PFSK-1 (cell line): ENCODE data around the gene LOXL4.

Source experiments
- FOXP2 ChIP-seq: optimal IDR thresholded peaks from 2 replicates; pipeline ENCODE3; 2011; ENCODE audit warnings: borderline replicate concordance, control low read depth, inconsistent platforms; ENCODE audit not compliant: insufficient read depth; ENCODE audit errors: extremely low read length, extremely low read depth
- POLR2AphosphoS5 ChIP-seq: IDR thresholded peaks from 2 replicates; pipeline ENCODE4 v1.6.1; 2012; ENCODE audit warnings: low read depth, mild to moderate bottlenecking, control low read depth, low read length, moderate library complexity
- REST ChIP-seq, 2 experiments: IDR thresholded peaks; 2 replicates each; pipeline versions ENCODE4 v1.6.1 to v1.8.0; 2011 to 2012; ENCODE audit warnings: low read depth in 2 of 2, low read length in 2 of 2, control low read depth in 1 of 2, inconsistent platforms in 1 of 2, mild to moderate bottlenecking in 1 of 2, moderate library complexity in 1 of 2; ENCODE audit not compliant: insufficient read depth in 1 of 2
- SIN3A ChIP-seq: IDR thresholded peaks from 2 replicates; pipeline ENCODE4 v1.6.1; 2012; ENCODE audit warnings: mild to moderate bottlenecking, low read length, moderate library complexity, borderline replicate concordance; ENCODE audit not compliant: insufficient read depth
- TAF1 ChIP-seq: IDR thresholded peaks from 2 replicates; pipeline ENCODE4 v1.6.1; 2012; ENCODE audit warnings: low read length, control low read depth, borderline replicate concordance; ENCODE audit not compliant: insufficient read depth

The LOXL4 gene

GRCh38 chr10:98254234-98254974, 13.6 kb downstream of the LOXL4 start:
- no peak for TF ChIP-seq POLR2AphosphoS5
- no peak for TF ChIP-seq FOXP2
- no peak for TF ChIP-seq REST (IDR thresholded peaks at IDR 0.05; ENCODE audit: insufficient read depth in 1 of 2, low read depth in 2 of 2, low read length in 2 of 2)
- TF ChIP-seq TAF1 = no peak
- TF ChIP-seq SIN3A = no peak

GRCh38 chr10:98253499-98253898, 14.5 kb downstream of the LOXL4 start:
- TF ChIP-seq POLR2AphosphoS5 = no peak
- no peak for TF ChIP-seq TAF1
- TF ChIP-seq REST (IDR thresholded peaks at IDR 0.05; ENCODE audit: insufficient read depth in 1 of 2, low read depth in 2 of 2, low read length in 2 of 2) = no peak
- TF ChIP-seq SIN3A = no peak
- TF ChIP-seq FOXP2 = no peak

GRCh38 chr10:98252464-98252863, 15.5 kb downstream of the LOXL4 start:
- TF ChIP-seq FOXP2 (no peak), TAF1 (no peak), SIN3A (no peak), POLR2AphosphoS5 (no peak), REST (IDR thresholded peaks at IDR 0.05; ENCODE audit: insufficient read depth in 1 of 2, low read depth in 2 of 2, low read length in 2 of 2) (no peak)

GRCh38 chr10:98251399-98251798, 16.6 kb downstream of the LOXL4 start:
- TF ChIP-seq POLR2AphosphoS5 (no peak), REST (IDR thresholded peaks at IDR 0.05; ENCODE audit: insufficient read depth in 1 of 2, low read depth in 2 of 2, low read length in 2 of 2) (no peak), SIN3A (no peak), TAF1 (no peak), FOXP2 (no peak)
